OCI-LY1 (cell line): ENCODE data around the gene GDPD3.
"Not testable (repeated sequence)": the region's sequence is repeated elsewhere in the genome, so short reads cannot be mapped to it uniquely, and the experiment has no call there.

ENCODE experiments used
- H2AFZ ChIP-seq: fragments of 200-600 bp; sonication (generic), shearing (Covaris generic); 2 replicates; pipeline ENCODE4 v1.6.0; 2014; ENCODE audit warnings: antibody characterized with exemption, mild to moderate bottlenecking, low read length
- H3F3A ChIP-seq: fragments of 200-600 bp; sonication (generic), shearing (Covaris generic); 2 replicates; pipeline ENCODE4 v1.6.0; 2014; ENCODE audit warnings: mild to moderate bottlenecking, antibody characterized with exemption, low read length, moderate library complexity; ENCODE audit not compliant: insufficient read depth
- H3K27ac ChIP-seq: fragments of 200-600 bp; sonication (generic); 2 replicates; pipeline ENCODE4 v1.5.1; 2014; ENCODE audit warnings: low read length, mixed run types, mild to moderate bottlenecking, low read depth; ENCODE audit not compliant: poor library complexity, severe bottlenecking
- H3K27me3 ChIP-seq: fragments of 200-600 bp; sonication (generic); 2 replicates; pipeline ENCODE4 v1.6.0; 2014; ENCODE audit warnings: antibody characterized with exemption, mild to moderate bottlenecking, low read length, moderate library complexity; ENCODE audit not compliant: insufficient read depth
- H3K36me3 ChIP-seq: fragments of 200-600 bp; sonication (generic); 2 replicates; pipeline ENCODE4 v1.6.1; 2014; ENCODE audit warnings: mild to moderate bottlenecking, antibody characterized with exemption, low read length, moderate library complexity, mixed read lengths; ENCODE audit not compliant: insufficient read depth
- H3K4me1 ChIP-seq: fragments of 200-600 bp; sonication (generic); 2 replicates; pipeline ENCODE4 v1.5.1; 2014; ENCODE audit warnings: mild to moderate bottlenecking, low read length, moderate library complexity; ENCODE audit not compliant: insufficient read depth, severe bottlenecking
- H3K4me2 ChIP-seq: fragments of 200-600 bp; sonication (generic), shearing (Covaris generic); 2 replicates; pipeline ENCODE4 v1.6.1; 2014; ENCODE audit warnings: low read length
- H3K4me3 ChIP-seq: fragments of 200-600 bp; sonication (generic); 2 replicates; pipeline ENCODE4 v1.5.1; 2014; ENCODE audit warnings: low read length, low read depth, mild to moderate bottlenecking, mixed read lengths; ENCODE audit not compliant: poor library complexity, severe bottlenecking
- H3K79me2 ChIP-seq: fragments of 200-600 bp; shearing (Covaris generic); 2 replicates; pipeline ENCODE4 v1.6.1; 2016; ENCODE audit warnings: mixed run types, low read length, mixed read lengths; ENCODE audit not compliant: insufficient read depth
- H3K9ac ChIP-seq: fragments of 200-600 bp; sonication (generic), shearing (Covaris generic); 2 replicates; pipeline ENCODE4 v1.6.1; 2014; ENCODE audit warnings: mild to moderate bottlenecking, low read length, mixed read lengths
- H3K9me2 ChIP-seq: fragments of 200-600 bp; sonication (generic), shearing (Covaris generic); 2 replicates; pipeline ENCODE4 v1.6.1; 2014; ENCODE audit warnings: low read depth, mild to moderate bottlenecking, low read length, mixed read lengths
- H3K9me3 ChIP-seq: fragments of 200-600 bp; shearing (Covaris generic); 2 replicates; pipeline ENCODE4 v1.6.1; 2014; ENCODE audit warnings: low read length, mixed read lengths
- H4K20me1 ChIP-seq: fragments of 200-600 bp; sonication (generic), shearing (Covaris generic); 2 replicates; pipeline ENCODE4 v1.6.0; 2016; ENCODE audit warnings: mild to moderate bottlenecking, low read length; ENCODE audit not compliant: insufficient read depth
- EZH2 ChIP-seq: fragments of 200-600 bp; sonication (generic), shearing (Covaris generic); IDR thresholded peaks from 2 replicates; pipeline ENCODE4 v1.8.0; 2017; ENCODE audit warnings: borderline replicate concordance, mixed run types, mild to moderate bottlenecking, antibody characterized with exemption, low read length, moderate library complexity, mixed read lengths
- TF ChIP-seq, protein P1 (sequence below): fragments of 200-600 bp; sonication (generic), shearing (Covaris generic); IDR thresholded peaks from 2 replicates; pipeline ENCODE4 v1.5.1; 2017; ENCODE audit warnings: mild to moderate bottlenecking, antibody characterized with exemption, low read length, moderate library complexity, mixed read lengths

The GDPD3 gene

GRCh38 chr16:30127993-30128392, 14.7 kb upstream of the GDPD3 start:
- Histone ChIP-seq H3K79me2 (no peaks in the 10 kb centered on the region), H3K4me3 (no peak overlapping the region), H3K4me2 (no peak overlapping the region), H2AFZ (no peak overlapping the region), H4K20me1 (no peaks in the 10 kb centered on the region), H3K9ac (no peak overlapping the region), H3F3A (no peaks in the 10 kb centered on the region), H3K9me2 (no peaks in the 10 kb centered on the region), H3K27ac (no peak overlapping the region), H3K4me1 (peaks cover 17% of the 10 kb centered on the region), H3K9me3 (no peaks in the 10 kb centered on the region), H3K36me3 (no peaks in the 10 kb centered on the region), H3K27me3 (no peaks in the 10 kb centered on the region)
- TF ChIP-seq, protein P1, sequence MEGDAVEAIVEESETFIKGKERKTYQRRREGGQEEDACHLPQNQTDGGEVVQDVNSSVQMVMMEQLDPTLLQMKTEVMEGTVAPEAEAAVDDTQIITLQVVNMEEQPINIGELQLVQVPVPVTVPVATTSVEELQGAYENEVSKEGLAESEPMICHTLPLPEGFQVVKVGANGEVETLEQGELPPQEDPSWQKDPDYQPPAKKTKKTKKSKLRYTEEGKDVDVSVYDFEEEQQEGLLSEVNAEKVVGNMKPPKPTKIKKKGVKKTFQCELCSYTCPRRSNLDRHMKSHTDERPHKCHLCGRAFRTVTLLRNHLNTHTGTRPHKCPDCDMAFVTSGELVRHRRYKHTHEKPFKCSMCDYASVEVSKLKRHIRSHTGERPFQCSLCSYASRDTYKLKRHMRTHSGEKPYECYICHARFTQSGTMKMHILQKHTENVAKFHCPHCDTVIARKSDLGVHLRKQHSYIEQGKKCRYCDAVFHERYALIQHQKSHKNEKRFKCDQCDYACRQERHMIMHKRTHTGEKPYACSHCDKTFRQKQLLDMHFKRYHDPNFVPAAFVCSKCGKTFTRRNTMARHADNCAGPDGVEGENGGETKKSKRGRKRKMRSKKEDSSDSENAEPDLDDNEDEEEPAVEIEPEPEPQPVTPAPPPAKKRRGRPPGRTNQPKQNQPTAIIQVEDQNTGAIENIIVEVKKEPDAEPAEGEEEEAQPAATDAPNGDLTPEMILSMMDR: no peak
- TF ChIP-seq EZH2: no peak

GRCh38 chr16:30125690-30126089, 12.4 kb upstream of the GDPD3 start:
- H3K4me2 ChIP-seq, H3K4me3 ChIP-seq, H4K20me1 ChIP-seq, H2AFZ ChIP-seq, H3K27ac ChIP-seq, H3F3A ChIP-seq, H3K9me3 ChIP-seq, H3K9me2 ChIP-seq, H3K27me3 ChIP-seq, H3K9ac ChIP-seq, H3K79me2 ChIP-seq, H3K36me3 ChIP-seq: not testable (repeated sequence)
- peaks cover 29% of the 10 kb centered on the region for H3K4me1 ChIP-seq

- Histone ChIP-seq H3K9ac (no peak overlapping the region), H3K36me3 (no peaks in the 10 kb centered on the region), H3K4me2 (no peak overlapping the region), H2AFZ (no peak overlapping the region), H3K9me2 (no peaks in the 10 kb centered on the region), H3K79me2 (no peaks in the 10 kb centered on the region), H3K4me3 (no peak overlapping the region), H3K9me3 (no peaks in the 10 kb centered on the region), H3K27me3 (no peaks in the 10 kb centered on the region), H3F3A (no peaks in the 10 kb centered on the region), H4K20me1 (no peaks in the 10 kb centered on the region), H3K27ac (no peak overlapping the region), H3K4me1 (peaks cover 29% of the 10 kb centered on the region)
- TF ChIP-seq, protein P1: no peak
- TF ChIP-seq EZH2: no peak
Observed at GRCh38 chr16:30124985-30125379, 11.6 kb upstream of the GDPD3 start.

GRCh38 chr16:30122604-30123160, 9.3 kb upstream of the GDPD3 start:
- peak overlapping the region; percentile 88 for H3K4me3 ChIP-seq

More at GRCh38 chr16:30122604-30123160, 9.3 kb upstream of the GDPD3 start:
- no peaks in the 10 kb centered on the region for H4K20me1 ChIP-seq
- H3K4me1 ChIP-seq: peaks cover 29% of the 10 kb centered on the region
- H3K36me3 ChIP-seq: peaks cover 9% of the 10 kb centered on the region; the same call in 1 of the 2 replicates
- no peaks in the 10 kb centered on the region for H3K79me2 ChIP-seq
- H3K9ac ChIP-seq: peak overlapping the region; percentile 92
- TF ChIP-seq EZH2: no peak
- TF ChIP-seq, protein P1: no peak
- no peaks in the 10 kb centered on the region for H3K27me3 ChIP-seq
- no peaks in the 10 kb centered on the region for H3K9me2 ChIP-seq
- no peaks in the 10 kb centered on the region for H3F3A ChIP-seq
- peak overlapping the region; percentile 91 for H3K4me2 ChIP-seq
- H3K9me3 ChIP-seq: no peaks in the 10 kb centered on the region
- peak overlapping the region; percentile 69 for H3K27ac ChIP-seq
- H2AFZ ChIP-seq: no peak overlapping the region
